KOPT-K1 (cell line): ENCODE data around the gene CACFD1.

ENCODE experiments used
- H3K27ac ChIP-seq: fragments of 200-600 bp; sonication (generic); 2 replicates; pipeline ENCODE4 v1.5.1; 2016; ENCODE audit warnings: antibody characterized with exemption, mild to moderate bottlenecking, low read depth, low read length; ENCODE audit not compliant: poor library complexity, severe bottlenecking
- H3K36me3 ChIP-seq: fragments of 200-600 bp; sonication (generic); 2 replicates; pipeline ENCODE4 v1.5.1; 2017; ENCODE audit warnings: antibody characterized with exemption, mild to moderate bottlenecking, low read length, moderate library complexity; ENCODE audit not compliant: insufficient read depth
- H3K9me3 ChIP-seq: fragments of 200-600 bp; sonication (generic); 2 replicates; pipeline ENCODE4 v1.5.1; 2017; ENCODE audit warnings: antibody characterized with exemption, low read length, mild to moderate bottlenecking; ENCODE audit not compliant: insufficient read depth, poor library complexity, severe bottlenecking

CACFD1 gene

GRCh38 chr9:133459476-133460404, at the start of gene CACFD1:
CACFD1 (plus strand) TSS chr9:133459978; CDS start chr9:133460067, 89 bp downstream.
- peak within 1 kb of the TSS; percentile 68 for H3K27ac ChIP-seq
- H3K36me3 ChIP-seq, result no peaks in the 10 kb centered on the region
- no peaks in the 10 kb centered on the region for H3K9me3 ChIP-seq

- Histone ChIP-seq H3K9me3 (no peaks in the 10 kb centered on the region), H3K36me3 (peaks cover 59% of the 10 kb centered on the region)
These were observed 44.6 kb upstream of the CACFD1 start for GRCh38 chr9:133415170-133415569.

GRCh38 chr9:133417541-133418461, 42.0 kb upstream of the CACFD1 start, which contains the start of gene REXO4:
REXO4 (minus strand) TSS chr9:133418010; CDS start chr9:133417844, 166 bp downstream.
- Histone ChIP-seq H3K27ac (peak within 1 kb of the TSS; percentile 76), H3K36me3 (peaks cover 36% of the 10 kb centered on the region), H3K9me3 (no peaks in the 10 kb centered on the region)

More at GRCh38 chr9:133415170-133415569, 44.6 kb upstream of the CACFD1 start:
- no peak overlapping the region for H3K27ac ChIP-seq

- H3K9me3 ChIP-seq, result no peaks in the 10 kb centered on the region
- H3K36me3 ChIP-seq, result peaks cover 24% of the 10 kb centered on the region
- no peak overlapping the region for H3K27ac ChIP-seq
These were observed 40.8 kb upstream of the CACFD1 start for GRCh38 chr9:133419005-133419404.

- Histone ChIP-seq H3K36me3 (peaks cover 10% of the 10 kb centered on the region), H3K27ac (no peak overlapping the region), H3K9me3 (no peaks in the 10 kb centered on the region)
These were observed 39.4 kb upstream of the CACFD1 start for GRCh38 chr9:133420392-133420827.

GRCh38 chr9:133421615-133422542, 37.9 kb upstream of the CACFD1 start, which contains the start of gene ADAMTS13:
ADAMTS13 (plus strand) TSS chr9:133422367; CDS start chr9:133422444, 77 bp downstream.
- Histone ChIP-seq H3K9me3 (no peaks in the 10 kb centered on the region), H3K36me3 (no peaks in the 10 kb centered on the region), H3K27ac (no peak within 1 kb of the TSS)

- H3K36me3 ChIP-seq, result no peaks in the 10 kb centered on the region
- no peaks in the 10 kb centered on the region for H3K9me3 ChIP-seq
- H3K27ac ChIP-seq, result no peak overlapping the region
These were observed 36.6 kb upstream of the CACFD1 start for GRCh38 chr9:133423216-133423615.

- no peak overlapping the region for H3K27ac ChIP-seq
- H3K36me3 ChIP-seq, result no peaks in the 10 kb centered on the region
- H3K9me3 ChIP-seq, result no peaks in the 10 kb centered on the region
These were observed 35.6 kb upstream of the CACFD1 start for GRCh38 chr9:133424187-133424586.

- H3K36me3 ChIP-seq, result no peaks in the 10 kb centered on the region
- no peaks in the 10 kb centered on the region for H3K9me3 ChIP-seq
- H3K27ac ChIP-seq, result no peak overlapping the region
These were observed 34.6 kb upstream of the CACFD1 start for GRCh38 chr9:133425049-133425632.

GRCh38 chr9:133426011-133426410, 33.8 kb upstream of the CACFD1 start:
- no peak overlapping the region for H3K27ac ChIP-seq
- H3K9me3 ChIP-seq, result no peaks in the 10 kb centered on the region
- no peaks in the 10 kb centered on the region for H3K36me3 ChIP-seq

- Histone ChIP-seq H3K27ac (no peak overlapping the region), H3K9me3 (no peaks in the 10 kb centered on the region), H3K36me3 (no peaks in the 10 kb centered on the region)
These were observed 32.0 kb upstream of the CACFD1 start for GRCh38 chr9:133427658-133428348.

- H3K9me3 ChIP-seq, result no peaks in the 10 kb centered on the region
- no peaks in the 10 kb centered on the region for H3K36me3 ChIP-seq
- no peak overlapping the region for H3K27ac ChIP-seq
These were observed 31.1 kb upstream of the CACFD1 start for GRCh38 chr9:133428617-133429101.

- Histone ChIP-seq H3K9me3 (no peaks in the 10 kb centered on the region), H3K27ac (no peak overlapping the region), H3K36me3 (no peaks in the 10 kb centered on the region)
These were observed 30.6 kb upstream of the CACFD1 start for GRCh38 chr9:133429214-133429613.
